Central memory CD4-positive, alpha-beta T cell (primary cell): ENCODE results near the gene AQR.
"Not testable (repeated sequence)": the region's sequence is repeated elsewhere in the genome, so short reads cannot be mapped to it uniquely, and the experiment has no call there.

ENCODE experiments used
- DNase-seq: peaks from one replicate; pipeline ENCODE4 v3.0.0; 2022
- total RNA-seq, 3 experiments: gene quantifications; one replicate each; lab custom pipeline; 2026; lab: John Stamatoyannopoulos, UW

AQR gene
- total RNA-seq: 131 to 184 (median 158) reads per million in 3 experiments

GRCh38 chr15:34969340-34970097 is at the start of gene AQR:
AQR (minus strand) TSS chr15:34969742; CDS start chr15:34969613, 129 bp downstream.
- peak; percentile 86 for DNase-seq

GRCh38 chr15:35014241-35014640 is 44.7 kb upstream of the AQR start:
- DNase-seq: no peak

- no peak for DNase-seq
Measured at GRCh38 chr15:35013370-35013769, 43.8 kb upstream of the AQR start.

GRCh38 chr15:35007397-35007796 is 37.9 kb upstream of the AQR start:
- no peak for DNase-seq

- DNase-seq: no peak
Measured at GRCh38 chr15:35005933-35006332, 36.4 kb upstream of the AQR start.

GRCh38 chr15:35003928-35004327 is 34.4 kb upstream of the AQR start:
- no peak for DNase-seq

GRCh38 chr15:35000511-35000910 is 31.0 kb upstream of the AQR start:
- DNase-seq: no peak

GRCh38 chr15:34999906-35000305 is 30.4 kb upstream of the AQR start:
- DNase-seq: no peak

GRCh38 chr15:34994925-34995324 is 25.4 kb upstream of the AQR start:
- no peak for DNase-seq

- DNase-seq: no peak
Measured at GRCh38 chr15:34993877-34994276, 24.3 kb upstream of the AQR start.

- DNase-seq: no peak
Measured at GRCh38 chr15:34993412-34993811, 23.9 kb upstream of the AQR start.

- peak; percentile 81 for DNase-seq
Measured at GRCh38 chr15:34988027-34988902, 18.7 kb upstream of the AQR start, which contains the start of gene ZNF770. ZNF770 (minus strand) TSS chr15:34988287; CDS start chr15:34983434, 4,853 bp downstream.

GRCh38 chr15:34987609-34988026 is 18.1 kb upstream of the AQR start:
- DNase-seq: no peak

GRCh38 chr15:34986771-34987480 is 17.4 kb upstream of the AQR start:
- DNase-seq: no peak

GRCh38 chr15:34986326-34986725 is 16.8 kb upstream of the AQR start:
- DNase-seq: no peak

GRCh38 chr15:34984889-34985630 is 15.5 kb upstream of the AQR start:
- DNase-seq: no peak

- no peak for DNase-seq
Measured at GRCh38 chr15:34976743-34977142, 7.2 kb upstream of the AQR start.

GRCh38 chr15:34976073-34976472 is 6.5 kb upstream of the AQR start:
- DNase-seq: no peak

- no peak for DNase-seq
Measured at GRCh38 chr15:34973512-34973911, 4.0 kb upstream of the AQR start.

- not testable (repeated sequence) for DNase-seq
Measured at GRCh38 chr15:34970098-34970643, 629 bp upstream of the AQR start.

GRCh38 chr15:34964277-34964676 is 5.3 kb downstream of the AQR start:
- no peak for DNase-seq

- DNase-seq: no peak
Measured at GRCh38 chr15:34953851-34954250, 15.7 kb downstream of the AQR start.
